Activated T-cell treated with anti-CD3 and anti-CD28 coated beads for 24 hours (primary cell): ENCODE data around the gene NRP1.

Source experiments
- DNase-seq: peaks from one replicate; pipeline ENCODE4 v3.0.0-alpha.2; 2020; ENCODE audit warnings: low read depth

Gene NRP1

GRCh38 chr10:33290321-33291052 is 44.0 kb downstream of the NRP1 start:
- DNase-seq: no peak

- DNase-seq: no peak
These were observed 44.7 kb downstream of the NRP1 start for GRCh38 chr10:33289776-33290175.

GRCh38 chr10:33288127-33288526 is 46.3 kb downstream of the NRP1 start:
- no peak for DNase-seq

- DNase-seq: no peak
These were observed 47.4 kb downstream of the NRP1 start for GRCh38 chr10:33287112-33287511.

- no peak for DNase-seq
These were observed 48.1 kb downstream of the NRP1 start for GRCh38 chr10:33286157-33286934.

- DNase-seq: no peak
These were observed 49.5 kb downstream of the NRP1 start for GRCh38 chr10:33284945-33285344.

- DNase-seq: no peak
These were observed 54.5 kb downstream of the NRP1 start for GRCh38 chr10:33279811-33280602.

GRCh38 chr10:33279276-33279675 is 55.2 kb downstream of the NRP1 start:
- no peak for DNase-seq

GRCh38 chr10:33278198-33278597 is 56.3 kb downstream of the NRP1 start:
- DNase-seq: no peak

GRCh38 chr10:33277135-33277536 is 57.3 kb downstream of the NRP1 start:
- DNase-seq: no peak

GRCh38 chr10:33276282-33276923 is 58.1 kb downstream of the NRP1 start:
- DNase-seq: no peak

GRCh38 chr10:33274096-33274785 is 60.2 kb downstream of the NRP1 start:
- no peak for DNase-seq

- DNase-seq: no peak
These were observed 61.0 kb downstream of the NRP1 start for GRCh38 chr10:33273295-33274002.

GRCh38 chr10:33272635-33273034 is 61.8 kb downstream of the NRP1 start:
- DNase-seq: no peak

- DNase-seq: no peak
These were observed 62.4 kb downstream of the NRP1 start for GRCh38 chr10:33271969-33272583.

GRCh38 chr10:33270971-33271370 is 63.5 kb downstream of the NRP1 start:
- DNase-seq: no peak

- no peak for DNase-seq
These were observed 66.8 kb downstream of the NRP1 start for GRCh38 chr10:33267708-33268107.

GRCh38 chr10:33265621-33266020 is 68.8 kb downstream of the NRP1 start:
- DNase-seq: peak; percentile 37

- no peak for DNase-seq
These were observed 71.0 kb downstream of the NRP1 start for GRCh38 chr10:33263453-33263852.

- no peak for DNase-seq
These were observed 71.6 kb downstream of the NRP1 start for GRCh38 chr10:33262871-33263270.
